DMS 273 (cell line): ENCODE data around the gene KCNH6.
A peak's percentile ranks its signal among the peaks of the same experiment; 100 is the strongest.

Experiments
- DNase-seq: peaks from one replicate; lab custom pipeline; 2025; ENCODE audit not compliant: unreplicated experiment; lab: John Stamatoyannopoulos, UW

Gene KCNH6

GRCh38 chr17:63531022-63531965 lies 8.1 kb downstream of the KCNH6 start:
- DNase-seq: no peak

- peak; percentile 42 for DNase-seq
Measured at GRCh38 chr17:63533433-63534077, 10.4 kb downstream of the KCNH6 start.

GRCh38 chr17:63534078-63534570 lies 11.0 kb downstream of the KCNH6 start:
- no peak for DNase-seq

- DNase-seq: no peak
Measured at GRCh38 chr17:63534816-63535455, 11.8 kb downstream of the KCNH6 start.

- no peak for DNase-seq
Measured at GRCh38 chr17:63535640-63536039, 12.5 kb downstream of the KCNH6 start.

- DNase-seq: peak; percentile 14
Measured at GRCh38 chr17:63537001-63537400, 13.8 kb downstream of the KCNH6 start.

- no peak for DNase-seq
Measured at GRCh38 chr17:63537991-63538692, 15.0 kb downstream of the KCNH6 start.

- DNase-seq: no peak
Measured at GRCh38 chr17:63538693-63539595, 15.8 kb downstream of the KCNH6 start.

GRCh38 chr17:63540590-63540989 lies 17.4 kb downstream of the KCNH6 start:
- DNase-seq: no peak

GRCh38 chr17:63542218-63542545 lies 19.0 kb downstream of the KCNH6 start:
- DNase-seq: no peak

GRCh38 chr17:63542942-63543821 lies 20.0 kb downstream of the KCNH6 start:
- DNase-seq: peak; percentile 52

- no peak for DNase-seq
Measured at GRCh38 chr17:63543822-63544420, 20.8 kb downstream of the KCNH6 start.

GRCh38 chr17:63544467-63545301 lies 21.5 kb downstream of the KCNH6 start:
- no peak for DNase-seq

- DNase-seq: no peak
Measured at GRCh38 chr17:63546308-63547082, 23.3 kb downstream of the KCNH6 start.

- DNase-seq: no peak
Measured at GRCh38 chr17:63547083-63547523, 23.9 kb downstream of the KCNH6 start.

GRCh38 chr17:63549289-63549945 lies 26.3 kb downstream of the KCNH6 start:
- DNase-seq: peak; percentile 84
